Measurements from ENCODE around the gene ACIN1. TPM values are rescaled to one million over a fixed set of nuclear protein-coding genes. Genes with fewer than 3 reads are reported as not detected.

Gene ACIN1
- total and polyA plus RNA-seq, 9 of the 15 experiments (the other 6 are each of a cell fraction or from before 2014, with no cell fraction given) = 5.0 to 196 (median 129) TPM

GRCh38 chr14:23128969-23129758 is 34.2 kb upstream of the ACIN1 start (continued):
- no peak for TF ChIP-seq MITF (IDR thresholded peaks at IDR 0.05)
- TF ChIP-seq FOXP4 (CRISPR knock-in tag; IDR thresholded peaks at IDR 0.05; ENCODE audit: borderline replicate concordance) = no peak
- TF ChIP-seq HDAC3 (IDR thresholded peaks at IDR 0.05; ENCODE audit: borderline replicate concordance, partially characterized antibody) = no peak
- 0 out of 2 replicates have a peak, but pooled peaks have one; percentile 40 for TF ChIP-seq ETV5 (CRISPR knock-in tag; IDR thresholded peaks at IDR 0.05; ENCODE audit: low read depth)
- peak; percentile 78 for TF ChIP-seq SMARCE1 (IDR thresholded peaks at IDR 0.05)
- TF ChIP-seq RBM22 (IDR thresholded peaks at IDR 0.05; ENCODE audit: low read depth, low read length, poor library complexity, severe bottlenecking) = no peak
- TF ChIP-seq RBM34 (IDR thresholded peaks at IDR 0.05; ENCODE audit: borderline replicate concordance, insufficient read depth, low read length) = no peak
- TF ChIP-seq BDP1 (IDR thresholded peaks at IDR 0.05; ENCODE audit: insufficient read depth, insufficient read length) = no peak
- no peak for TF ChIP-seq MBD1 (CRISPR knock-in tag; IDR thresholded peaks at IDR 0.05)
- TF ChIP-seq VEZF1 (CRISPR knock-in tag; IDR thresholded peaks at IDR 0.05) = no peak
- no peak for TF ChIP-seq ZNF324 (CRISPR knock-in tag; IDR thresholded peaks at IDR 0.05)
- TF ChIP-seq HMG20B (CRISPR knock-in tag; IDR thresholded peaks at IDR 0.05) = no peak
- TF ChIP-seq ZNF586 (CRISPR knock-in tag; conservative IDR thresholded peaks at IDR 0.05) = no peak
- no peak for TF ChIP-seq KDM4B (IDR thresholded peaks at IDR 0.05; ENCODE audit: borderline replicate concordance in 2 of 2, low read depth in 1 of 2)
- no peak for TF ChIP-seq E2F5 (CRISPR knock-in tag; IDR thresholded peaks at IDR 0.05)
- no peak for TF ChIP-seq LEF1 (IDR thresholded peaks at IDR 0.05)
- TF ChIP-seq CHD2 (IDR thresholded peaks at IDR 0.05; ENCODE audit: low read depth, low read length) = no peak
- TF ChIP-seq CAMTA2 (CRISPR knock-in tag; conservative IDR thresholded peaks at IDR 0.05) = no peak
- no peak for TF ChIP-seq HCFC1 (IDR thresholded peaks at IDR 0.05; ENCODE audit: low read depth, low read length)

Data from K562 (cell line).